Coronary artery (tissue), 2 donors: ENCODE measurements around the gene HS6ST3.

Experiments
- DNase-seq: peaks from one replicate; pipeline ENCODE4 v3.0.0-alpha.2; 2017; ENCODE audit warnings: low spot score
- H3K27ac ChIP-seq, 2 donors: fragments of 200-600 bp; sonication (generic); one replicate each; pipeline ENCODE4 v1.5.1; 2016 to 2019
- H3K4me3 ChIP-seq: fragments of 200-600 bp; sonication (generic); 2 replicates; pipeline ENCODE4 v1.5.1; 2016; ENCODE audit warnings: mild to moderate bottlenecking, moderate library complexity
- CTCF ChIP-seq: fragments of 200-600 bp; sonication (generic); IDR thresholded peaks from one replicate; pipeline ENCODE4 v1.5.1; 2019; ENCODE audit warnings: antibody characterized with exemption

Gene HS6ST3

GRCh38 chr13:96426167-96426566 is 336.3 kb downstream of the HS6ST3 start:
- Histone ChIP-seq H3K4me3 (no peak overlapping the region), H3K27ac (no peak overlapping the region)
- no peak for DNase-seq
- no peak for TF ChIP-seq CTCF

- no peak for DNase-seq
These were observed 339.0 kb downstream of the HS6ST3 start for GRCh38 chr13:96428911-96429310.

GRCh38 chr13:96431044-96431581 is 341.2 kb downstream of the HS6ST3 start:
- no peak for DNase-seq
- no peak for TF ChIP-seq CTCF
- Histone ChIP-seq H3K4me3 (no peak overlapping the region), H3K27ac (no peak overlapping the region)

More at GRCh38 chr13:96428911-96429310, 339.0 kb downstream of the HS6ST3 start:
- no peak for TF ChIP-seq CTCF
- Histone ChIP-seq H3K27ac (no peak overlapping the region), H3K4me3 (no peak overlapping the region)

- Histone ChIP-seq H3K4me3 (no peak overlapping the region), H3K27ac (no peak overlapping the region)
- TF ChIP-seq CTCF = no peak
- DNase-seq = no peak
These were observed 354.8 kb downstream of the HS6ST3 start for GRCh38 chr13:96444676-96445075.

GRCh38 chr13:96449920-96450319 is 360.0 kb downstream of the HS6ST3 start:
- no peak for TF ChIP-seq CTCF
- H3K27ac ChIP-seq = no peak overlapping the region
- DNase-seq = no peak
- no peak overlapping the region for H3K4me3 ChIP-seq

GRCh38 chr13:96450326-96451020 is 360.6 kb downstream of the HS6ST3 start:
- Histone ChIP-seq H3K27ac (no peak overlapping the region), H3K4me3 (no peak overlapping the region)
- no peak for TF ChIP-seq CTCF
- no peak for DNase-seq

- no peak for TF ChIP-seq CTCF
- DNase-seq = no peak
- Histone ChIP-seq H3K27ac (no peak overlapping the region), H3K4me3 (no peak overlapping the region)
These were observed 364.6 kb downstream of the HS6ST3 start for GRCh38 chr13:96454466-96454865.
